Astrocyte of the cerebellum (primary cell): Measurements from ENCODE around the gene BICD1.
A peak's percentile ranks its signal among the peaks of the same experiment; 100 is the strongest.

Source experiments
- DNase-seq: peaks from one replicate; pipeline ENCODE4 v3.0.0-alpha.2; 2011; ENCODE audit warnings: low read depth
- H3K4me3 ChIP-seq: 2 replicates; pipeline ENCODE4 v1.5.1; 2011; ENCODE audit warnings: mild to moderate bottlenecking, low read depth, low read length, moderate library complexity
- CTCF ChIP-seq: IDR thresholded peaks from 2 replicates; pipeline ENCODE4 v1.5.1; 2012; ENCODE audit warnings: low read length, low read depth, moderate library complexity, mild to moderate bottlenecking; ENCODE audit errors: missing control alignments
- in situ Hi-C: cut with HindIII; loops from 2 replicates; pipeline ENCODE4 v1.10.0; 2017; ENCODE audit warnings: low sequenced_read_pairs

The BICD1 gene

GRCh38 chr12:32307326-32307725, 200.7 kb downstream of the BICD1 start:
- DNase-seq, result no peak
- H3K4me3 ChIP-seq, result no peak overlapping the region
- in situ Hi-C loops, result no loop called here
- no peak for TF ChIP-seq CTCF

DNA sequence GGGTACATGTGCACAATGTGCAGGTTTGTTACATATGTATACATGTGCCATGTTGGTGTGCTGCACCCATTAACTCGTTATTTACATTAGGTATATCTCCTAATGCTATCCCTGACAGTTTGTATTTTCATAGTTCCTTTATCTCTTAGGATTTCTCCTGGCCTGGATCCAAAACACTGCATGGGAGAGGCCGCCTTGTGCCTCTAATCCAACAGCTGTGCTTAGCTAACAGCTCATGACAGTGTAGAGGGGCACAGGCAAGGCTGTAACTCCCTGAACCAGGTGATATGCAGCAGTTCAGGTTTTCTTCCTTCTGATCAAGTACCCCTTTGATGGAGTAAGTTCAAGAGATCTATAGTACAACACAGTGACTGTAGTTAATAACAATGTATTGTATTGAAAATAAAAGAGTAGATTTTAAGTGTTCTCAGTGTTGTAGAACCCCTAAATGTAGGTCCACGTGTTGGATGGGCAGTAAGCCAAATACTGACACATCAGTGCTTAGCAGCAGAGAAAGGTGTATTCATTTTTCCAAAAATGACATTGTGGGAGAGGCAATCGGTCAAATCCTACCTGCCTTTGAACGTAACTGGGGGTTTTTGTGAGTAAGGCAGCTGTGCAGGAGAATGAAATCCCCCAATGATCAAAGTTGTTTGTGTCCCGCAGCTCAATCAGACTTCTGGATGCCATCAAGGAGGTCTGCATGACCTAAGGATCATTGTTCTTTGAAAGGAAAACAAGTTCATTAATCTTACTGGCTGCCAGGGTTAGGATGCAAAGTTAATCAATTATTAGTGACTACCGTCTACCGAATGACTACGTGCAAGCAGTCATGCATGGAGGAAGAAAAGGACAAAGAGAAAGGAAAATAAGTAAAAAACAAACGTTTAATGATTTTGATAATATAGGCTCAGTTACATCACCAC, 203.4 kb downstream of the BICD1 start:
- in situ Hi-C loops, result no loop called here
- no peak for DNase-seq
- TF ChIP-seq CTCF, result no peak
- no peak overlapping the region for H3K4me3 ChIP-seq

- TF ChIP-seq CTCF, result peak; percentile 57
- peak; percentile 70 for DNase-seq
- no peak overlapping the region for H3K4me3 ChIP-seq
- in situ Hi-C loops, result no loop called here
These were observed 205.5 kb downstream of the BICD1 start for GRCh38 chr12:32312049-32312670.

DNA sequence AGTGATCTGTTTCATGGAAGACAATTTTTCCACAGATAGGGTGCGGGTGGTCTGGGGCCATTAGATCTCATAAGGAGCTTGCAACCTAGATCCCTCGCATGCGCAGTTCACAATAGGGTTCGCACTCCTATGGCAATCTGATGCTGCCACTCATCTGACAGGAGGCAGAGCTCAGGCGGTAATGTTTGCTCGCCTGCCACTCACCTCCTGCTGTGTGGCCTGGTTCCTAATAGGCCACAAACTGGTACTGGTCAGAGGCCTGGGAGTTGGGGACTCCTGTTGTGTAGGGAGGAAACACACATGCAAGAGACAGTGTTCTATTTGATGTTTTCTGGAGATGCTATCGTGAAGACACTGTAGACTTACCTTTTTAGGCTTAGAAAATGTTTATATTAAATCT, 215.7 kb downstream of the BICD1 start:
- no peak for TF ChIP-seq CTCF
- no peak for DNase-seq
- in situ Hi-C loops, result no loop called here
- H3K4me3 ChIP-seq, result no peak overlapping the region

DNA sequence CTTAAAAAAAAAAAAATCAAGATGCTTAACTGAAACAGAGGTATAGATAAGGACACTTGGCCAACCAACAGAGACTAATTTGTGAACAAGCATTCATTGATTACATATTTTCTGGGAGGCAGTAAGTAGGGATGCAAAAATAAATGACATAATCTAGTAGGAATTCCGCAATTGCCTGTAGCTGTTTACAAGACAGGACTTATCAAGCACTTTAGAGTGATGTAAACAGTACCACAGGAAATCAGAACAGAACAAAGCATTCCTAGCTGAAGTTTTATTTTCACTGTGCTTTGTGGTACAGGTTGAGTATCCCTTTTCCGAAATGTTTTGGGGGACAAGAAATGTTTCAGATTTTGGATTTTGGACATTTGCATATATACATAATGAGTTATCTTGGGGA, 224.5 kb downstream of the BICD1 start:
- in situ Hi-C loops, result no loop called here

DNA sequence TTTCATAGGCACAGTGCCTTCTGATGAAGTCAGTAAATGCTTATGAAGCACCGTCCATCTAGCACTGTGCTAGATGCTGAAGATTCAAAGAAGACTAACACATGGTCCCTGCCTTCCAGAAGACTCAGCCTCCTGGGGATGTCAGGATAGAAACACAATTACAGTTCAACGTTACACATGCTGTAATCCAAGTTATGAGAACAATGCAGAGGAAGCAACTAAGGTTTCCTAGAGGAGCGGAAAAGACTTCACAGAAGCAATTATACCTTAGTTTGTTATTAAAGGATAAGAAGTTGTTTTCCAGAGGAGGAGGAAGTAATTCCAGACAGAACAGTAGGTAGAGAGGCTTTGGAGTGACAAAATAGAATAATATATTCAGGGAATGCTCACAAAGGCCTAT, 225.8 kb downstream of the BICD1 start:
- H3K4me3 ChIP-seq, result no peak overlapping the region
- DNase-seq, result no peak
- in situ Hi-C loops, result no loop called here
- TF ChIP-seq CTCF, result no peak

More for the DNA sequence above, 224.5 kb downstream of the BICD1 start:
- TF ChIP-seq CTCF, result no peak
- no peak for DNase-seq
- H3K4me3 ChIP-seq, result no peak overlapping the region
